ENCODE results near the gene TOMM5.
"Not testable (repeated sequence)": the region's sequence is repeated elsewhere in the genome, so short reads cannot be mapped to it uniquely, and the experiment has no call there.

The TOMM5 gene

GRCh38 chr9:37611014-37611413 lies 18.6 kb upstream of the TOMM5 start:
- no peak for DNase-seq

GRCh38 chr9:37609735-37610397 lies 17.5 kb upstream of the TOMM5 start:
- DNase-seq = no peak

GRCh38 chr9:37608250-37608649 lies 15.9 kb upstream of the TOMM5 start:
- no peak for DNase-seq

- DNase-seq = no peak
Measured at GRCh38 chr9:37604296-37604695, 11.9 kb upstream of the TOMM5 start.

- DNase-seq = no peak
Measured at GRCh38 chr9:37602817-37603216, 10.4 kb upstream of the TOMM5 start.

GRCh38 chr9:37602061-37602460 lies 9.7 kb upstream of the TOMM5 start:
- DNase-seq = not testable (repeated sequence)

GRCh38 chr9:37596504-37596903 lies 4.1 kb upstream of the TOMM5 start:
- DNase-seq = no peak

GRCh38 chr9:37593883-37594448 lies 1.6 kb upstream of the TOMM5 start:
- no peak for DNase-seq

GRCh38 chr9:37587521-37587920 lies 4.9 kb downstream of the TOMM5 start:
- DNase-seq = no peak

GRCh38 chr9:37583522-37584121 lies 8.8 kb downstream of the TOMM5 start:
- no peak for DNase-seq

GRCh38 chr9:37582548-37583157 lies 9.7 kb downstream of the TOMM5 start:
- no peak for DNase-seq

GRCh38 chr9:37575921-37576721 lies 16.3 kb downstream of the TOMM5 start, which contains the start of gene FBXO10:
TSS of gene FBXO10 (minus strand) at chr9:37576380. CDS start at chr9:37541768, 34,612 bp downstream.
- peak; percentile 90 for DNase-seq

- no peak for DNase-seq
Measured at GRCh38 chr9:37575511-37575914, 16.9 kb downstream of the TOMM5 start.

- no peak for DNase-seq
Measured at GRCh38 chr9:37575001-37575400, 17.4 kb downstream of the TOMM5 start.

GRCh38 chr9:37574241-37574721 lies 18.1 kb downstream of the TOMM5 start:
- DNase-seq = peak; percentile 24

GRCh38 chr9:37571282-37571681 lies 21.1 kb downstream of the TOMM5 start:
- no peak for DNase-seq

- DNase-seq = no peak
Measured at GRCh38 chr9:37566716-37567115, 25.7 kb downstream of the TOMM5 start.

- no peak for DNase-seq
Measured at GRCh38 chr9:37565661-37566618, 26.5 kb downstream of the TOMM5 start.

GRCh38 chr9:37564916-37565315 lies 27.5 kb downstream of the TOMM5 start:
- DNase-seq = no peak

GRCh38 chr9:37563806-37564513 lies 28.4 kb downstream of the TOMM5 start:
- DNase-seq = no peak

GRCh38 chr9:37562826-37563225 lies 29.6 kb downstream of the TOMM5 start:
- no peak for DNase-seq

Data from right hindlimb (tissue), 1 donor.